ENCODE measurements around the gene POLK.

Gene POLK

DNA sequence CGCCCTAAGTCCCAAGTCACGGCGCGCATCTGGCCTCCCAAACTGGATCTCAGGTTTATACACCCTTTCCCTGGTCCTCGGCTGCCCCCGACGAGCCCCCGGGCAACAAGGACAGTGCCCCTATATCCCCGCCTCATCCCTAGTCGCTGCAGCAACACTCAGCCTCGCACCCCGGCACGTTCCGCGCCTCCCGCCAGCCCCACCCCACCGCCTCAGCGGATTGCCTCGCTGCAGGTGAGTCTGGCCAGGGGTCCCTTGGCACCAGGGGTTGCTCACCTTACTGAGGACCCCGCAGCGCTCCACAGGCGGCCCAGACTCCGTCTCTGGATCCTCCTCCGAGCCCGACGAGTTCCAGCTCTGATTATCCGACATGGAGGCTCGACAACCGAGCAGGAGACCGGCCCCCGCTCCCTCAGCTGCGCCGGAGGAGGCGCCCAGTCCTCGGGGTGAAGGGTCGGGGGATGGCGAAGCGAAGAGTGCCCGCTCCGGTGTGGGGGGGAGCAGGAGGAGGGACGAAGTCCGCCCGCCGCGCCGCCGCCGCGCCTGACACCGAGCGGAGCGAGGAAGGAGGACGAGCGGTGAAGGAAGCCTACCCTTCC, 756 bp upstream of the POLK start:
- no peak for DNase-seq

DNA sequence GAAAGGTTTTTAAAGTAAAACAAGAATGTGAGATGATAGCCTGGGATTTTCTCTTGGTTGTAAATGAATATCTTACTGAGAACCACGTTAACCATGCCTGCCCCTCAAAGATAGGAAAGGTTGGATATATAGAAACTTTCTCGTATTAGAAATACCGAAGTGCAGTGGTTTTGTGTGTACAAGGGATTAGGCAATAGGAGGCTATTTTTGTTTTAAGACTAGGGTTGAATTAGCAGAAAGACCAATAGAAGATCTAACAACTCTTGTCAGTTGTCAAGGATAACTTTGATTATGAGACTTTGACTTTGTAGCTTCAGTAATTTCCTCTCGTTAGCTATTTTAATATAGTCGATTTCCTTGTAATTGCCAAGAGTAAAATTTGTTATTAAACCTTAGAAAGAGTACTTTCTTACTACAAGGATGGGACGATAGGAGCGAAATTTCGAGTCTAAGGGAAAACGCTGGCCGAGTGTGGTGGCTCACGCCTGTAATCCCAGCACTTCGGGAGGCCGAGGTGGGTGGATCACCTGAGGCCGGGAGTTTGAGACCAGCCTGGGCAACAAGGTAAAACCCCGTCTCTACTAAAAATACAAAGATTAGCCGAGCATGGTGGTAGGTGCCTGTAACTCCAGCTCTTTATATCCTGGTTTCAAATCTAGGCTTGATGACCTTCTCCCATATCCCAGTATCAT, 838 bp downstream of the POLK start:
- no peak for DNase-seq

DNA sequence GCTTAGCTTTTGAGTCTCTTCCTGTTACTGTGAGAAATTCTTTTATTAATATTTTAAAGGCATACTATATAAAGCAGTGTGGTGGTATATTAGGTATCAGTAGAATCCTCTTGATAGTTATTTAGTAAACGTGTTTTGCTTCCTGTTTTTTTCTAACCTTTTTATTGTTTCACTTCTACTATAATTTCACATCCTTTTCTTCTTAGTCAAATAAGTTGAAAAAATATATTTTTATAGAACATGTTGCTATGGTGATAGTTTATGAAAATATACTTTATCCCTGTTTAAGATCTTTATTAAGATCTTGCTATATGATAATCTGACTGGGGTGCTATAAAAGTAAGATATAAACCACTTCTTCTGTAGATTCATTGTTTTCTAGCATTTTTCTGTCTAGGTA, 2.1 kb downstream of the POLK start:
- DNase-seq, result no peak

DNA sequence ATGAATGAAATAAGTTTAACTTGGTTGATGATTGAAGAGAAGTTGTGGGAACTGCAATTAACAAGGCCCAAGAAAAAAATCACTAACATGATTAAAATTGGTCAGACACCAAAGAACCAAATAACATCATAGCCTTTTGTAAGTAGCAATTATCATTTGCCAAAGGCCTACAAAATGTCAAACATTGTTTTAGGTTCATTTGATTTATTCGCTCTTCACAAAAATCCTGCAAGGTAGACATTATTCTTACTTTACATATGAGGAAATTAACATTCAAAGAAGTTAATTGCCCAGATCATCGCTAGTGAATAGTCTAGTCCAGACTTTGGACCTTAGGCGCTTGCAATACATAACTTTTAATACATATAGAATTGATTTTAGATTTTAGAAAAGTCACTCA, 2.6 kb downstream of the POLK start:
- no peak for DNase-seq

DNA sequence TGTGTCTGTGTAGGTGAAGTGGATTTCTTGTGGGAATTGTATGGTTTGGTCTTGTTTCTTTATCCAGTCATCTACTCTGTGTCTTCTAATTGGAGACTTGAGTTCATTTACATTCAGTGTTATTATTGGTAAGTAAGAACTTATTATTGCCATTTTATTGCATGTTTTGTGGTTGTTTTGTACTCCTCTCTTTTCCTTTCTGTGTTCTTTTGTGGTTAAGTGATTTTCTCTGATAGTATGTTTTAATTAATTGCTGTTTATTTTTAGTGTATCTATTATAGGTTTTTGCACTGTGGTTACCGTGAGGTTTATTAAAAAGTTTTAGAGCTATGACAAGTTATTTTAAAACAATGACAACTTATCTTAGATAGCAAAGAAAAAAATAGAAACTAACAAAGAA, 8.1 kb downstream of the POLK start:
- DNase-seq, result no peak

DNA sequence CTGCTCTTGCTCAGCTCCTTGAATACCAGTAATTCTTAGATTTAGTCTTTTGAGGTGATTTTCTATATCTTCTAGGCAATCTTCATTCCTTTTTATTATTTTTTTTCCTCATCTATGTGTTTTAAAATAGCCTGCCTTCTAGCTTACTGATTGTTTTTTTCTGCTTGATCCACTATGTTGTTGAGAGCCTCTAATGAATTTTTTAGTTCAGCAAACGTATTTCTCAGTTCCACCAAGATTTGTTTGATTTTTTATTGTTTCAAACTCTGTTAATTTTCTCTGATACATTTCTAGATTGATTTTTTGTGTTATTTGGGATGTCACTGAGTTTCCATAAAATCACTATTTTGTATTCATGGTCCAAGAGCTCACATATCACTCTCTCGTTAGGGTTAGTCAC, 9.5 kb downstream of the POLK start:
- no peak for DNase-seq

DNA sequence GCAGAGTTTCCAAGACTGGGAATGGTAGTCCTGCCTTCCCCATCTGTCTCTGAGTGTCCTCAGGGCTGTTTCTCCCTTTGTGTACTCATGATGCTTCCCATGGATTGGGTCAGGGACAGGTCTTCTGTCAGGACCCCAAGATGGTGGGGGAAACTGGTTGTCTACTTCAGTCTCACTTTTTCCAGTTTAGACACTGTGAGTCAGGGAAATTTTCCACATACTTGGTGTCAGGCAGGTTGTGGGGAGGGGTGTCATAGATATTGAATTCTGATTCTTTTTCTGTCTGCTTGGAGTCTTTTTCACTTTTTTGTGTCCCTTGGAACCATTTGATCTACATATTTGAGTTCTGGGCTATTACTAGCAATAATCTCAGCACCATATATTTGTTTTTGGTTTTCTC, 10.3 kb downstream of the POLK start:
- peak; percentile 43 for DNase-seq

DNA sequence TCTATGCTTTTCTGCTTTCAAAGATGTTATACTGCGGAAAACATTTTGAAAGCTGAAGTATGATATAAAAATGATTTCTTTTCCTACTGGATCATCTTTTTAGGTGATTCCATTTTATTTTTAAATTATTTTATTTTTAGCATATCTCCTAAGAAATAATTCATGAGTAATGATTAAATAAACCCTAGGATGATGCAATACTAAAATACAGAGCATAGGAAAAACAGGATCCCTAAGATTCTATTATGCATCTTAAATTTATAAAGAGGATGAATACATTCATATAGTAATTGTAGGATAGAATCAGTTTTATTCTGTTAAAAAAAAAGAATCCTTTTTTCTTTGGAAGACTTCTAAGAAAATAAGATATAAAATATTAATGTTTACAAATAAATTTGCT, 10.9 kb downstream of the POLK start:
- DNase-seq, result no peak

DNA sequence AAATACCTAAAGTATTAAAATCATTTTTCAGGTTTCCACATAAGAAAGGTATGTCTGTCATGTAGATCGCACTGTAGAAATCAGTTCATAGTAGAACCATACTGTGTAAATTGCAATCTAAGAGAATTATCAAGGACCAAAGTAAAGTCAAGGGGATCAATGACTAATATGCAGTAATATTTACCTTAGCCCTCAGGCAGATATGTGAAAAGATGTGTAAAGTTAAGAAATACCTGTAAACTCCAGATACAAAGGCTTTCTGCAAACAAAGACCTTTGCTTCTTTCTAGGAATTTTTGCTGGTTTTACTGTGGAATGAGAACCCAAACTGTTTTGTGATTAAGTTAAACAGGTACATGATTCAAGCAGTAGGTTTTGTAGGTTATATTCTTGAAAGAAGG, 11.6 kb downstream of the POLK start:
- DNase-seq, result no peak

DNA sequence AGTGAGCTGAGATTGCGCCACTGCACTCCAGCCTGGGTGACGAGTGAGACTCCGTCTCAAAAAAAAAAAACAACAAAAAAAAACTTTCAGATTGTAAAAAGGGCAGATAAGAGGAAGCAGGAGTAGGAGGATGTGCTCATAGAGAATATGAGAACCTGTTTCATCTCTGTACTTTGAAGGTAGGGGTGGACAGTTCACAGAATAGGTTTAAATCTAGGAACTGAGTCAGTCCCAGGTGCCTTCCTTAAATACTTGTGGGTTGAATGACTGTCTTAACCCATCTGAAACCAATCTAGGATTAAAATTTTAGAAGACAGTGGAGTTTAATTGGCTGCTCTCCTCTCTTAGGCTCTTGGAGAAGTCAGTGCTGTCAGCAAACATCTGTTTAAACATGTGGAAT, 12.4 kb downstream of the POLK start:
- no peak for DNase-seq

DNA sequence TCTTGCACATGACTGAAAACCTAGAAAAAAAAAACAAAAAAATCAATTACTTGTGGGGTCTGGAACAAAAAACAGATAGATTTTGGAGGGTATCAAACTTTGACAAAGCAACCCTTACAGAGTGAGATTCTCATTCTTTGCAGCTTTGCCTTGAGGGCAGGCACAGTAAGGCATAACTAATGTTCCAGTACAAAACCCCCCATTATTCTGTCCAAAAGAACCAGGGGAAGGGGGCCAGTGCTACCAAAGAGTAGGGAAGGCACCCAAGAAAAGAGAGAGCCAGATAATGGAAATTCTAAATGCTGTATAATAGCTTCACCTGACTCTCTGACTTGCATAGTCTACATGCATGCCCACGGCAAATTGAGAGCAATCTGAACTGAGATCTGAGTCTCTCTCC, 12.9 kb downstream of the POLK start:
- no peak for DNase-seq

DNA sequence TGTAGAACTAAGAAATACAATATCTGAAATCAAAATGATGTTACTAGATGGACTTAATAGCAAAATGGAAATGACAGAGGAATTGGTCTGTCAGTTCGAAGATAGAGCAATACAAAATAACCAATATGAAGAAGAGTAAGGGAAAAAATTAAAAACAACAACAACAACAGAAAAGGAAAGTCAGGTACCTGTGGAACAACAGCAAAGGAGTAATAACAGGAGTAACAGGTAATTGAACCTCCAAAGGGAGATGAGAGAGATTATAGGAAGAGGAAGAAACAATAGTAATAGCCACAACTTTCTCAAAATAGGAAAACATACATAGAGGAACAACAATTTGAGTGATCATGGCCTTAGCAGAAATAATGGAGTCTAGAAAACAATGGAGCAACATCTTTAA, 13.7 kb downstream of the POLK start:
- DNase-seq, result no peak

DNA sequence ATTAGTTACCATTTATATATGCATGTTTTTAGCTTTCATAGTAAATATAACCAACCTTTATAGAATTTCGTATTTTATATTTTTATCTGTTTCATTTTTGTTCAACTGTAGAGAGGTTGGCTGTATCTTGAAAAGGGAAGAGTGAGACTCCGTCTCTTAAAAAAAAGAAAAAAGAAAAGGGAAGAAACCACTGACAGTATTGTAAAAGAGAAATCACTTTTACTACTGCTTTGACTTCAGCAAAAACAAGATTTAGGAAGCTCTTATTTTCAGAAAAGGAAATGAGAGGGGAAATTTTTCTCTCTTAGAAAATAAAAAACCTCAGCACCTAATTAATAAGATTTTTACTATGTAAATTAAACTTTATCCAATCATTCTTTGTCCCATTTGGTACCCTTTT, 14.4 kb downstream of the POLK start:
- no peak for DNase-seq

DNA sequence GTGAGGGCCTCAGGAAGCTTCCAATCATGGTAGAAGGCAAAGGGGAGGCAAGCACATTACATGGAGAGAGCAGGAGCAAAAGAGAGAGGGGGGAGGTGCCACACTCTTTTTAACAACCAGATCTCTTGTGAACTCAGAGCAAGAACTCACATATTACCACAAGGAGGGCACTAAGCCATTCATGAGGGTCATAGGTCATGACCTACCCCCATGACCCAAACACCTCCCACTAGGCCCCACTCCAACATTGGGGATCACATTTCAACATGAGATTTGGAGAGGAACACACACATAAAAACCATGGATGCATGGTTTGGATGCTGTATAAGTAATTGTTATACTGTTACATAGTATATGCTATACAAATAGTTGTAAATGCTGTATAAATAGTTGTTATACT, 17.5 kb downstream of the POLK start:
- no peak for DNase-seq

DNA sequence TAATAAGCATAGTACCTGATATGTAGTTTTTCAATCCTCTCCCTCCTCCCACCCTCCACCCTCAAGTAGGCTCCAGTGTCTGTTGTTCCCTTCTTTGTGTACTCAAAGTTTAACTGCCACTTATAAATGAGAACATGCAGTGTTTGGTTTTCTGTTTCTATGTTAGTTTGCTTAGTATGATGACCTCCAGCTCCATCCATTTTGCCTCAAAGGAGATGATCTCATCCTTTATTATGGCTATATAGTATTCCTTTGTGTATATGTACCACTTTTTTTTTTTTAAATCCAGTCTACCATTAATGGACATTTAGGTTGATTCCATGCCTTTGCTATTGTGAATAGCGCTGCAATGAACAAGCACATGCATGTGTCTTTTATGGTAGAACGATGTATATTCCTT, 20.5 kb downstream of the POLK start:
- no peak for DNase-seq

DNA sequence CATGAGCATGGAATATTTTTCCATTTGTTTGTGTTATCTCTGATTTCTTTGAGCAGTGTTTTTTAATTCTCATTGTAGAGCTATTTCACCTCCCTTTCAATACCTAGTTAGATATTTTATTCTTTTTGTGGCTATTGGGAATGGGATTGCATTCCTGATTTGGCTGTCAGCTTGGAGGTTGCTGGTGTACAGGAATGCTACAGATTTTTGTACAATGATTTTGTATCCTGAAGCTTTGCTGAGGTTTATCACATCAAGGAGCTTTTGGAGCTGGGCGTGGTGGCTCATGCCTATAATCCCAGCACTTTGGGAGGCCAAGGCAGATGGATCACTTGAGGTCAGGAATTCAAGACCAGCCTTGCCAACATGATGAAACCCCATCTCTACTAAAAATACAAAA, 22.0 kb downstream of the POLK start:
- peak; percentile 85 for DNase-seq

DNA sequence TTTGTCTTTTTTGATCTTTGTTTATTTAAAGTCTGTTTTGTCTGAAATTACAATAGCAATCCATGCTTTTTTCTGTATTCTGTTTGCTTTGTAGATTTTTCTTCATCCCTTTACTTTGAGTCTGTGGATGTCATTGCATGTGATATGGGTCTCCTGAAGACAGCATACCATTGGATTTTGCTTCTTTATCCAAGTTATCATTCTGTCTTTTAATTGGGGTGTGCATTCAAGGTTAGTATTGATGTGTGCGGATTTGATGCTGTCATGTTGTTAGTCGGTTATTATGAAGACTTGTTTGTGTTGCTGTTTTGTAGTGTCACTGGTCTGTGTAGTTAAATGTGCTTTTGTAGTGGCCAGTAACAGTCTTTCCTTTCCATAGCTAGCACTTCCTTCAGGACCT, 23.0 kb downstream of the POLK start:
- no peak for DNase-seq

DNA sequence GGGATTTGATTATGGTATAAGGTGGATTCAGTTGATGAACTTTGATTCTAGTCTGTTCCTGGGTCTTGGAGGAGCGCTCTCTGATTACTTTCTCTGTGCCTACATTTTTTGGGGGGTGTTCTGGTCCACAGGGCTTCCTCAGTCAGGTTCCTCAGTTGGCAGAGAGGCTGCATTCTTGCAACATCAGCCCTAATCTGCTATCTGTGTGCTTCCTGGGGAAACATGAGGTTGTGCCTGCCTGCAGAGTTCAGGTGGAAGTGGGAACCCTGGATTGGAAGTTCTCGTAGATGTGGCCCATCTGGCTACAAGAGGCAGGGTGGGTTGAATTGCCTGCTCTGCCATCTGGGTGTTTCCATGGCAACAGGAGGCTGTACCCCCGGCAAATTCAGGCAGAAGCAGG, 24.5 kb downstream of the POLK start:
- no peak for DNase-seq

DNA sequence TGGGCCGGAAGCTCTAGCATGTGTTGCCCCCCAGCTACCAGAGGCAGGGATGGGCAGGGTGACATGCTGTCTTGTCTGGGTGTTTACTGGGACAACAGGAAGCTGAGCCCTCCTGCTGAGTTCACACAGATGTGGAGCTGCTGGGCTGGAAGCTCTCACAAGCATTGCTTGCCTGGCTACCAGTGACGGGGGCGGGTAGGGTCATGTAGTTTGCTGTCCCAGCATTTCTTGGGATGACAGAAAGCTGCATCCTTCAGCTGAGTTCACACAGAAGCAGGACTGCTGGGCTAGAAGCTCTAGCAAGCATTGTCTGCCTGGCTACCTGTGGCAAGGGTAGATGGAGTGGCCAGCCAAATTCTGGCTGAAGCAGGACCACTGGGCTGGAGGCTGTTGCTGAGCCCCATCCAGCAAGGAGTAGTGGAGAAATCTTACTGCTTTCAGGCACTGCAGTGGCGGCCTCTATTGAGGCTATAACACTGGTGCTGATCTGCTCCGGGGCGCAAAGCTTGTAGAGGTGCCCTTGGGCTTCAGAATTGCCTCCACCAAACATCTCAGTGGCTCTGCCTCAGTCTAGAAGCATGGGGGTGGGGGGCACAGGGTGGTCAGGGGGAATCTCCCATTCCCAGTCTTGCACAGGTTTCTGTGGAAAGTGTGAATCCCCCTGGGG, 25.1 kb downstream of the POLK start:
- peak; percentile 26 for DNase-seq

DNA sequence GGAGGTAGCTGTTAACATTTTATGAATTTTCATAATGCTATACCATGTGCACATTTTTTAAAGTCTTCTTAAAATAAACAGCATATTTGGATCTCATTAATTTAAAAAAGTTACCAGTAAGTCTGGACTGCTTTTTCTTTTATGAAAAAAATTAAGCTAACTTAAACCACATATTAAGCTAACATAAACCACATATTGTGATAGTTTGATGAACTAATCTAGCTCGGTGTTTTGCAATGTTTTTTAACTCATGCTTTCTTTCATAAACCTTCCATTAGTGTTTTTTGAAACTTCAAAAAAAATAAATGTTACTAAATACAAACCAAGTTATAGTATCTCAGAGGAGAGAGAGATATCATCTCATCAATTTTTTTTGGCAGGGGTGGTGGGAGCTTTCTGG, 26.5 kb downstream of the POLK start:
- DNase-seq, result no peak

DNA sequence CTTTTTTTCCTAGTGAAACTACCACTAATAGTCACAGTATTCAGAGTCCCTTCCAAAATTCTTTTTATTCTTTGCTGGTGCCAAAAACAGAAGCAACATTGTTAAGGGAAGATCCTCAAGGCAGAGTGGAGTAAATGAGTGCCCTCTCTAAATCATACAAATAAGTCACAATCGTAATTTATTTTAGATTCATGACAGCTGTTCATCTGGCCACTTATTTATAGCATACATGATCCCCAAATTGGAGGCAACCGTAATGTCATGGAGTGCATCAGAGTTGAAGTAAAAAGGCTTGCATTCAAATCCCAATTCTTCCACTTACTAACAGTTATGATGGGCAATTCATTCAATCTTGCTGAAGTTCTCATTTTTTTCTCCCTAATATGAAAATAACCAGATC, 33.4 kb downstream of the POLK start:
- DNase-seq, result no peak

DNA sequence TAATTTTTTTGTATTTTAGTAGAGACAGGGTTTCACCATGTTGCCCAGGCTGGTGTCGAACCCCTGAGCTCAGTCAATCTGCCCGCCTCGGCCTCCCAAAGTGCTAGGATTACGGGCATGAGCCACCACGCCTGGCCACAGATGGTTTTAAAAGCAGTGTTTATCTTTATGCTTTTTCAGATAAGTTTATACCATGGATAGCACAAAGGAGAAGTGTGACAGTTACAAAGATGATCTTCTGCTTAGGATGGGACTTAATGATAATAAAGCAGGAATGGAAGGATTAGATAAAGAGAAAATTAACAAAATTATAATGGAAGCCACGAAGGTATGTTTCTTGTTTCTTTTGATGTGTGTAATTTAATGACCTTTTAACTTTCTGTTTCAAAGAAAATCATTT, 35.1 kb downstream of the POLK start:
- DNase-seq, result no peak

DNA sequence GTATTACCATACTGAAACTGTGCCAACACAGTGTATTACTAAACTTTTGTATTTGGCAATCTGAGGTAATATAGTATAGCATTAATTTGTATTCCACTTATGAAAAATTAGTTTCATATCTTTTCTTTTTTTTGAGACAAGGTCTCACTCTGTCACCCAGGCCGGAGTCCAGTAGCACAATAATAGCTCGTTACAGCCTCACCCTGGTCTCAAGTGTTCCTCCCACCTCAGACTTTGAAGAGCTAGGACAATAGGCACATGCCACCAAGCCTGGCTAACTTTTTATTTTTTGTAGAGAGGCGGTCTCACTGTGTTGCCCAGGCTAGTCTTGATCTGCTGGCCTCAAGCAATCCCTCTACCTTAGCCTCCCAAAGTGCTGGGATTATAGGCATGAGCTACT, 36.1 kb downstream of the POLK start:
- no peak for DNase-seq

DNA sequence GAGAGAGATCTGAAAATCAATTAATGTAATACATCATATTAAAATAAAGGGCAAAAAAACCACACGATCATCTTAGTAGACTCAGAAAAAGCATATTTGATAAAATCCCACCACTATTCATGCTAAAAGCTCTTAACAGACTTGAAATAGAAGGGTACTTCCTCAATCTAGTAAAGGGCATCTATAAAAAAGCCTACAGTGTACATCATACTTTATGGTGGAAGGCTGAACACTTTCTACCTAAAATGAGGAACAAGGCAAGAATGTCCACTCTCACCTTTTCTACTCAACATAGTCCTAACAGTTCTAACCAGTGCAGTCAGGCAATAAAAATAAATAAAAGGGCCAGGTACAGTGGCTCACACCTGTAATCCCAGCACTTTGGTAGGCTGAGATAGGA, 38.9 kb downstream of the POLK start:
- no peak for DNase-seq

DNA sequence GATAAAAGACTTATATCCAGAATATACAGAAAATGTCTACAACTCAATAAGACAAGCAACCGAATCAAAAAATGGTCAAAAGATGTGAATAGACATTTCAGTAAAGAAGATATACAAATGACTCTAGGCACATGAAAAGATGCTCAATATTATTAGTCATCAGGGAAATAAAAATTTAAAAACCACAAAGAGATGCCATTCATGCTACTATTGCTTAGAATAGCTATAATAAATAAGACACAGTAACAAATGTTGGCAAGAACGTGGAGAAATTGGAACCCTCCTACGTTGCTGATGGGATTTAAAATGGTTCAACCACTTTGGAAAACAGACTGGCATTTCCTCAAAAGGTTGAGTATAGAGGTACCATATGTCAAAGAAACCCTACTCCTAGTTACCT, 39.8 kb downstream of the POLK start:
- DNase-seq, result peak; percentile 80
